Suppressor macrophage treated with lipopolysaccharide for 4 hours (primary cell): Measurements from ENCODE around the gene PXDC1.
"Not testable (repeated sequence)": the region's sequence is repeated elsewhere in the genome, so short reads cannot be mapped to it uniquely, and the experiment has no call there.

Source experiments
- DNase-seq: peaks from one replicate; pipeline ENCODE4 v3.0.0-alpha.2; 2020

Gene PXDC1

GRCh38 chr6:3782876-3783832 lies 31.6 kb upstream of the PXDC1 start:
- DNase-seq: no peak

- DNase-seq: no peak
These were observed 30.0 kb upstream of the PXDC1 start for GRCh38 chr6:3781504-3781903.

- DNase-seq: no peak
These were observed 28.0 kb upstream of the PXDC1 start for GRCh38 chr6:3779574-3779849.

- no peak for DNase-seq
These were observed 27.4 kb upstream of the PXDC1 start for GRCh38 chr6:3778701-3779573.

GRCh38 chr6:3777730-3778461 lies 26.4 kb upstream of the PXDC1 start:
- DNase-seq: no peak

GRCh38 chr6:3776881-3777507 lies 25.5 kb upstream of the PXDC1 start:
- DNase-seq: no peak

GRCh38 chr6:3775847-3776246 lies 24.3 kb upstream of the PXDC1 start:
- no peak for DNase-seq

- DNase-seq: no peak
These were observed 23.9 kb upstream of the PXDC1 start for GRCh38 chr6:3775386-3775785.

GRCh38 chr6:3773678-3774298 lies 22.3 kb upstream of the PXDC1 start:
- DNase-seq: no peak

GRCh38 chr6:3772127-3772999 lies 20.9 kb upstream of the PXDC1 start:
- not testable (repeated sequence) for DNase-seq

GRCh38 chr6:3771407-3772011 lies 20.0 kb upstream of the PXDC1 start:
- DNase-seq: no peak

GRCh38 chr6:3770023-3770720 lies 18.7 kb upstream of the PXDC1 start:
- no peak for DNase-seq

GRCh38 chr6:3769610-3770009 lies 18.1 kb upstream of the PXDC1 start:
- DNase-seq: peak; percentile 74

- DNase-seq: no peak
These were observed 17.0 kb upstream of the PXDC1 start for GRCh38 chr6:3768502-3768901.

- peak; percentile 82 for DNase-seq
These were observed 16.0 kb upstream of the PXDC1 start for GRCh38 chr6:3767483-3767882.

- no peak for DNase-seq
These were observed 14.7 kb upstream of the PXDC1 start for GRCh38 chr6:3766214-3766613.

GRCh38 chr6:3765415-3765814 lies 13.9 kb upstream of the PXDC1 start:
- no peak for DNase-seq

- DNase-seq: peak; percentile 50
These were observed 13.2 kb upstream of the PXDC1 start for GRCh38 chr6:3764516-3765335.

GRCh38 chr6:3762852-3763251 lies 11.3 kb upstream of the PXDC1 start:
- DNase-seq: no peak
